ENCODE results near the gene ANO2.

The ANO2 gene

GRCh38 chr12:5611162-5611561 lies 333.9 kb downstream of the ANO2 start:
- no peak for DNase-seq

GRCh38 chr12:5599378-5599777 lies 345.7 kb downstream of the ANO2 start:
- no peak for DNase-seq

- no peak for DNase-seq
These were observed 351.1 kb downstream of the ANO2 start for GRCh38 chr12:5593998-5594397.

- DNase-seq: no peak
These were observed 352.0 kb downstream of the ANO2 start for GRCh38 chr12:5593086-5593485.

- DNase-seq: no peak
These were observed 352.7 kb downstream of the ANO2 start for GRCh38 chr12:5592310-5592709.

- DNase-seq: no peak
These were observed 354.7 kb downstream of the ANO2 start for GRCh38 chr12:5590316-5590715.

GRCh38 chr12:5589054-5589453 lies 356.0 kb downstream of the ANO2 start:
- DNase-seq: no peak

- DNase-seq: no peak
These were observed 356.5 kb downstream of the ANO2 start for GRCh38 chr12:5588591-5588990.

GRCh38 chr12:5588176-5588575 lies 356.9 kb downstream of the ANO2 start:
- DNase-seq: no peak

- no peak for DNase-seq
These were observed 357.3 kb downstream of the ANO2 start for GRCh38 chr12:5587711-5588121.

- no peak for DNase-seq
These were observed 358.9 kb downstream of the ANO2 start for GRCh38 chr12:5586201-5586600.

GRCh38 chr12:5585178-5585577 lies 359.9 kb downstream of the ANO2 start:
- no peak for DNase-seq

GRCh38 chr12:5584412-5585175 lies 360.5 kb downstream of the ANO2 start:
- DNase-seq: no peak

- no peak for DNase-seq
These were observed 362.5 kb downstream of the ANO2 start for GRCh38 chr12:5582541-5582940.

- no peak for DNase-seq
These were observed 363.0 kb downstream of the ANO2 start for GRCh38 chr12:5582018-5582417.

- DNase-seq: no peak
These were observed 363.4 kb downstream of the ANO2 start for GRCh38 chr12:5581616-5582015.

- no peak for DNase-seq
These were observed 364.0 kb downstream of the ANO2 start for GRCh38 chr12:5581019-5581418.

- no peak for DNase-seq
These were observed 366.3 kb downstream of the ANO2 start for GRCh38 chr12:5578775-5579174.

- no peak for DNase-seq
These were observed 367.3 kb downstream of the ANO2 start for GRCh38 chr12:5577741-5578140.

- DNase-seq: no peak
These were observed 367.8 kb downstream of the ANO2 start for GRCh38 chr12:5577211-5577612.

GRCh38 chr12:5575987-5576386 lies 369.1 kb downstream of the ANO2 start:
- no peak for DNase-seq

- DNase-seq: no peak
These were observed 369.8 kb downstream of the ANO2 start for GRCh38 chr12:5575232-5575631.

GRCh38 chr12:5573390-5573789 lies 371.7 kb downstream of the ANO2 start:
- no peak for DNase-seq

- DNase-seq: no peak
These were observed 373.9 kb downstream of the ANO2 start for GRCh38 chr12:5571115-5571514.

GRCh38 chr12:5570416-5570815 lies 374.6 kb downstream of the ANO2 start:
- DNase-seq: no peak

Measured in NCI-H748 treated with DMSO at 0.1 percent for 48 hours (cell line).